Measurements from ENCODE around the gene NOS3.
A peak's percentile ranks its signal among the peaks of the same experiment; 100 is the strongest.

NOS3 gene

GRCh38 chr7:150976529-150977381 is 14.1 kb upstream of the NOS3 start:
- H3K27ac ChIP-seq (ENCODE audit: extremely low read depth, low read depth, low read length), result no peak overlapping the region
- H3K9me3 ChIP-seq (ENCODE audit: control insufficient read depth, insufficient read depth, low read depth, low read length), result no peaks in the 10 kb centered on the region
- no peak overlapping the region for H3K4me3 ChIP-seq (ENCODE audit: low read depth, low read length)
- H3K4me1 ChIP-seq (ENCODE audit: control insufficient read depth, insufficient read depth, low read length), result no peaks in the 10 kb centered on the region; the same call in 1 of the 2 replicates
- ChIA-PET POLR2A (no interaction called here), CTCF (interaction anchor here (0.5 to 2.7 kb wide), 9 partner anchors 8 to 89 kb away, joined by 3 to 21 read pairs (median 4); no protein-coding TSS in a partner anchor)
- peak; percentile 82 for TF ChIP-seq KLF1 (tag by site-specific recombination; IDR thresholded peaks at IDR 0.05)
- TF ChIP-seq EGR2 (tag by site-specific recombination; IDR thresholded peaks at IDR 0.05; ENCODE audit: low read depth), result peak; percentile 41; the same call in 1 of the 2 replicates
- no peak for TF ChIP-seq ZFP69B (tag by site-specific recombination; IDR thresholded peaks at IDR 0.05)
- peak; percentile 75 for TF ChIP-seq SP3 (tag by site-specific recombination; IDR thresholded peaks at IDR 0.05)
- 0 out of 2 replicates have a peak, but pooled peaks have one; percentile 52 for TF ChIP-seq GLIS2 (tag by site-specific recombination; IDR thresholded peaks at IDR 0.05)
- no peak for TF ChIP-seq ZNF311 (tag by site-specific recombination; IDR thresholded peaks at IDR 0.05; ENCODE audit: borderline replicate concordance)
- TF ChIP-seq, protein P1, sequence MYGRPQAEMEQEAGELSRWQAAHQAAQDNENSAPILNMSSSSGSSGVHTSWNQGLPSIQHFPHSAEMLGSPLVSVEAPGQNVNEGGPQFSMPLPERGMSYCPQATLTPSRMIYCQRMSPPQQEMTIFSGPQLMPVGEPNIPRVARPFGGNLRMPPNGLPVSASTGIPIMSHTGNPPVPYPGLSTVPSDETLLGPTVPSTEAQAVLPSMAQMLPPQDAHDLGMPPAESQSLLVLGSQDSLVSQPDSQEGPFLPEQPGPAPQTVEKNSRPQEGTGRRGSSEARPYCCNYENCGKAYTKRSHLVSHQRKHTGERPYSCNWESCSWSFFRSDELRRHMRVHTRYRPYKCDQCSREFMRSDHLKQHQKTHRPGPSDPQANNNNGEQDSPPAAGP (tag by site-specific recombination; IDR thresholded peaks at IDR 0.05), result 0 out of 2 replicates have a peak, but pooled peaks have one; percentile 43
- no peak for TF ChIP-seq ZNF514 (tag by site-specific recombination; IDR thresholded peaks at IDR 0.05)
- 0 out of 2 replicates have a peak, but pooled peaks have one; percentile 13 for TF ChIP-seq ZNF76 (tag by site-specific recombination; IDR thresholded peaks at IDR 0.05; ENCODE audit: borderline replicate concordance, low read depth)
- TF ChIP-seq ZBTB17 (tag by site-specific recombination; IDR thresholded peaks at IDR 0.05), result 0 out of 2 replicates have a peak, but pooled peaks have one; percentile 22
- TF ChIP-seq ZFHX2 (tag by site-specific recombination; conservative IDR thresholded peaks at IDR 0.05), result peak; percentile 60
- peak; percentile 36; the same call in 1 of the 2 replicates for TF ChIP-seq SP2 (tag by site-specific recombination; IDR thresholded peaks at IDR 0.05)
- no peaks in the 10 kb centered on the region for H3K36me3 ChIP-seq (ENCODE audit: control insufficient read depth in 2 of 2, insufficient read depth in 1 of 2, low read length in 2 of 2)

- CTCF ChIA-PET, result interaction anchor here (0.8 to 1.2 kb wide), 4 partner anchors 8 to 79 kb away, joined by 3 to 8 read pairs (median 4); no protein-coding TSS in a partner anchor
- no peaks in the 10 kb centered on the region for H3K36me3 ChIP-seq (ENCODE audit: control insufficient read depth in 2 of 2, insufficient read depth in 1 of 2, low read length in 2 of 2)
- POLR2A ChIA-PET, result interaction anchor here (0.7 kb wide), 2 partner anchors 93 to 1217 kb away, joined by 3 to 6 read pairs; no protein-coding TSS in a partner anchor
- H3K27ac ChIP-seq (ENCODE audit: extremely low read depth, low read depth, low read length), result no peak overlapping the region; the same call in 1 of the 2 replicates
- H3K4me1 ChIP-seq (ENCODE audit: control insufficient read depth, insufficient read depth, low read length), result no peaks in the 10 kb centered on the region; the same call in 1 of the 2 replicates
- H3K9me3 ChIP-seq (ENCODE audit: control insufficient read depth, insufficient read depth, low read depth, low read length), result no peaks in the 10 kb centered on the region
- H3K4me3 ChIP-seq (ENCODE audit: low read depth, low read length), result peak overlapping the region; percentile 19; the same call in 1 of the 2 replicates
- TF ChIP-seq YY2 (tag by site-specific recombination; IDR thresholded peaks at IDR 0.05) (no peak), ZNF23 (tag by site-specific recombination; IDR thresholded peaks at IDR 0.05; ENCODE audit: borderline replicate concordance) (no peak), ZFHX2 (tag by site-specific recombination; conservative IDR thresholded peaks at IDR 0.05) (0 out of 2 replicates have a peak, but pooled peaks have one; percentile 22), KLF9 (tag by site-specific recombination; IDR thresholded peaks at IDR 0.05; ENCODE audit: low read depth) (peak; percentile 58; the same call in 1 of the 2 replicates), ZNF10 (tag by site-specific recombination; IDR thresholded peaks at IDR 0.05) (no peak), ZNF76 (tag by site-specific recombination; IDR thresholded peaks at IDR 0.05; ENCODE audit: borderline replicate concordance, low read depth) (0 out of 2 replicates have a peak, but pooled peaks have one; percentile 22), ZNF488 (tag by site-specific recombination; IDR thresholded peaks at IDR 0.05) (no peak), KLF10 (tag by site-specific recombination; IDR thresholded peaks at IDR 0.05) (no peak), ZBTB26 (tag by site-specific recombination; optimal IDR thresholded peaks at IDR 0.05) (peak; percentile 25), BCL11B (tag by site-specific recombination; IDR thresholded peaks at IDR 0.05; ENCODE audit: low read depth) (no peak), ZNF600 (tag by site-specific recombination; IDR thresholded peaks at IDR 0.05) (peak; percentile 88), ZNF391 (tag by site-specific recombination; IDR thresholded peaks at IDR 0.05; ENCODE audit: borderline replicate concordance, low read depth) (no peak), SP3 (tag by site-specific recombination; IDR thresholded peaks at IDR 0.05) (peak; percentile 25; the same call in 1 of the 2 replicates), ZNF2 (tag by site-specific recombination; IDR thresholded peaks at IDR 0.05) (no peak), TRIM28 (IDR thresholded peaks at IDR 0.05; ENCODE audit: borderline replicate concordance, low read length) (no peak), ZNF24 (tag by site-specific recombination; IDR thresholded peaks at IDR 0.05) (no peak), ZNF585B (tag by site-specific recombination; IDR thresholded peaks at IDR 0.05) (no peak), ZNF561 (tag by site-specific recombination; IDR thresholded peaks at IDR 0.05; ENCODE audit: borderline replicate concordance) (no peak)
- TF ChIP-seq, protein P2, sequence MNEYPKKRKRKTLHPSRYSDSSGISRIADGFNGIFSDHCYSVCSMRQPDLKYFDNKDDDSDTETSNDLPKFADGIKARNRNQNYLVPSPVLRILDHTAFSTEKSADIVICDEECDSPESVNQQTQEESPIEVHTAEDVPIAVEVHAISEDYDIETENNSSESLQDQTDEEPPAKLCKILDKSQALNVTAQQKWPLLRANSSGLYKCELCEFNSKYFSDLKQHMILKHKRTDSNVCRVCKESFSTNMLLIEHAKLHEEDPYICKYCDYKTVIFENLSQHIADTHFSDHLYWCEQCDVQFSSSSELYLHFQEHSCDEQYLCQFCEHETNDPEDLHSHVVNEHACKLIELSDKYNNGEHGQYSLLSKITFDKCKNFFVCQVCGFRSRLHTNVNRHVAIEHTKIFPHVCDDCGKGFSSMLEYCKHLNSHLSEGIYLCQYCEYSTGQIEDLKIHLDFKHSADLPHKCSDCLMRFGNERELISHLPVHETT (tag by site-specific recombination; IDR thresholded peaks at IDR 0.05), result no peak
These were observed 13.3 kb upstream of the NOS3 start for GRCh38 chr7:150977382-150978125.

Data from HEK293 (cell line).